ENCODE results near the gene GFER. TPM values are rescaled to one million over a fixed set of nuclear protein-coding genes. Genes with fewer than 3 reads are reported as not detected.
"Not testable (repeated sequence)": the region's sequence is repeated elsewhere in the genome, so short reads cannot be mapped to it uniquely, and the experiment has no call there.

Gene GFER
- total and polyA plus RNA-seq, 4 experiments from 2014 or later: 19.6 to 35.7 (median 27.4) TPM

DNA sequence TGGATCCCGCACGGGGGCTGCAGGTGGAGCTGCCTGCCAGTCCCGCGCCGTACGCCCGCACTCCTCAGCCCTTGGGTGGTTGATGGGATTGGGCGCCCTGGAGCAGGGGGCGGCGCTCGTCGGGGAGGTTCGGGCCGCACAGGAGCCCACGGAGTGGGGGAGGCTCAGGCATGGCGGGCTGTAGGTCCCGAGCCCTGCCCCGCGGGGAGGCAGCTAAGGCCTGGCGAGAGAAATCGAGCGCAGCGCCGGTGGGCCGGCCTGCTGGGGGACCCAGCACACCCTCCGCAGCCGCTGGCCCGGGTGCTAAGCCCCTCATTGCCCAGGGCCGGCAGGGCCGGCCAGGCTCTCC is 25.9 kb upstream of the GFER start:
- not testable (repeated sequence) for H3K9me3 Mint-ChIP-seq; H3K27me3 ChIP-seq (ENCODE audit: insufficient read depth, low read length); H3K4me3 ChIP-seq (ENCODE audit: low read length in 2 of 2); H3K27ac Mint-ChIP-seq; H3K27ac ChIP-seq (ENCODE audit: low read depth, low read length); H3K27me3 Mint-ChIP-seq; H3K4me3 Mint-ChIP-seq; H3K9me3 ChIP-seq (ENCODE audit: control insufficient read depth in 1 of 2, low read length in 2 of 2)
- Mint-ChIP-seq H3K36me3 (peaks cover 11 to 26% of the 10 kb centered on the region in 2 donors), H3K4me1 (peaks cover 19 to 41% (median 30%) of the 10 kb centered on the region in 4 donors)
- ChIA-PET POLR2A (ENCODE audit: partially characterized antibody) (interaction anchor here (1.7 to 4.8 kb wide), 2 partner anchors 13 to 15 kb away, joined by 9 to 84 read pairs; partner anchors contain the start of genes MSRB1 and TBL3), CTCF (ENCODE audit: partially characterized antibody) (interaction anchor here (0.8 to 1.6 kb wide), 3 partner anchors 12 to 46 kb away, joined by 3 to 4 read pairs (median 3); no protein-coding TSS in a partner anchor)
- peak in 1 of 5 donors; percentile 27 for DNase-seq
- Histone ChIP-seq H3K4me1 (ENCODE audit: insufficient read depth, low read length) (peaks cover 38% of the 10 kb centered on the region), H3K36me3 (ENCODE audit: insufficient read depth, low read length) (peaks cover 14% of the 10 kb centered on the region)
- intact Hi-C loops (cut with micrococcal nuclease): loop anchor here (2.0 kb wide), 1 partner anchor 183 kb away; no protein-coding TSS in a partner anchor

DNA sequence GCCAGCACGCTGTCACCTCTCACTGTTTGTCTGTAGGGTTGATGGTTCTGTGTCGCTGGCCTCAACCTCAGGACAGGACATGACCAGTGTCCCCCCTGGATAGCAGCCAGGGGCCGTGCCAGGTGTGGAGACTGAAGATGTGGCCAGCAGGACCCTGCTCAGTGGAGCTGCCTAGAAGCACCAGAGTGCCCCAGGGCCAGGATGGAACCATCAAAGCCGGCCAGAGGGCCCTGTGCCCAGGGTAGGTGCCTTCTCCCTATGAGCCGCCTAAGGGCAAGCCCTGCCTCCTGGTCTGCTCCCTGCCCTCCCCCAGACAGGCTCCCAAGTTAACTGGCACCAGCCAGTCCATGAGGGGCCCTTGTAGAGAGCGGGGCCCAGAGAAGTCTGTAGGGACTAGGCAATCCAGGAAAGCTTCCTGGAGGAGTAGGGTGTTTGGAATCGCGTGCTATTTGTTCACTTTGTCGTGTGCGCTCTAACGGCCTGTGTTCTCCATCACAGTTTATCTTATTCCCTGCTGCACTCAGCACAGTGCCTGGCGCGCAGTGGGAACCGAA is 25.2 kb upstream of the GFER start:
- Mint-ChIP-seq H3K9me3 (peaks cover 0 to 3% (median 0%) of the 10 kb centered on the region in 8 donors), H3K27me3 (no peaks in the 10 kb centered on the region), H3K36me3 (peaks cover 17 to 33% of the 10 kb centered on the region in 2 donors), H3K27ac (peak overlapping the region in 4 of 7 donors; percentile 59 to 99 (median 78)), H3K4me3 (peak overlapping the region; percentile 69 to 94 (median 92)), H3K4me1 (peaks cover 23 to 48% (median 36%) of the 10 kb centered on the region in 4 donors)
- peak in 1 of 5 donors; percentile 8 for DNase-seq
- H3K27ac ChIP-seq (ENCODE audit: low read depth, low read length): peak overlapping the region; percentile 78
- H3K27me3 ChIP-seq (ENCODE audit: insufficient read depth, low read length): no peaks in the 10 kb centered on the region
- peaks cover 17% of the 10 kb centered on the region for H3K36me3 ChIP-seq (ENCODE audit: insufficient read depth, low read length)
- H3K4me1 ChIP-seq (ENCODE audit: insufficient read depth, low read length): peaks cover 44% of the 10 kb centered on the region
- H3K4me3 ChIP-seq (ENCODE audit: low read length in 2 of 2): peak overlapping the region; percentile 69 to 89
- H3K9me3 ChIP-seq (ENCODE audit: control insufficient read depth in 1 of 2, low read length in 2 of 2): no peaks in the 10 kb centered on the region
- intact Hi-C loops (cut with micrococcal nuclease): loop anchor here (1.0 to 2.0 kb wide), 6 partner anchors 13 to 195 kb away; partner anchors contain the start of genes GFER and MSRB1
- ChIA-PET POLR2A (ENCODE audit: partially characterized antibody) (interaction anchor here (1.7 to 8.8 kb wide), 4 partner anchors 12 to 32 kb away, joined by 9 to 99 read pairs (median 52); partner anchors contain the start of genes GFER, MSRB1, NOXO1 and SYNGR3), CTCF (ENCODE audit: partially characterized antibody) (interaction anchor here (2.6 to 3.3 kb wide), 2 partner anchors 12 to 182 kb away, joined by 10 to 18 read pairs; partner anchors contain the start of gene TBL3)

DNA sequence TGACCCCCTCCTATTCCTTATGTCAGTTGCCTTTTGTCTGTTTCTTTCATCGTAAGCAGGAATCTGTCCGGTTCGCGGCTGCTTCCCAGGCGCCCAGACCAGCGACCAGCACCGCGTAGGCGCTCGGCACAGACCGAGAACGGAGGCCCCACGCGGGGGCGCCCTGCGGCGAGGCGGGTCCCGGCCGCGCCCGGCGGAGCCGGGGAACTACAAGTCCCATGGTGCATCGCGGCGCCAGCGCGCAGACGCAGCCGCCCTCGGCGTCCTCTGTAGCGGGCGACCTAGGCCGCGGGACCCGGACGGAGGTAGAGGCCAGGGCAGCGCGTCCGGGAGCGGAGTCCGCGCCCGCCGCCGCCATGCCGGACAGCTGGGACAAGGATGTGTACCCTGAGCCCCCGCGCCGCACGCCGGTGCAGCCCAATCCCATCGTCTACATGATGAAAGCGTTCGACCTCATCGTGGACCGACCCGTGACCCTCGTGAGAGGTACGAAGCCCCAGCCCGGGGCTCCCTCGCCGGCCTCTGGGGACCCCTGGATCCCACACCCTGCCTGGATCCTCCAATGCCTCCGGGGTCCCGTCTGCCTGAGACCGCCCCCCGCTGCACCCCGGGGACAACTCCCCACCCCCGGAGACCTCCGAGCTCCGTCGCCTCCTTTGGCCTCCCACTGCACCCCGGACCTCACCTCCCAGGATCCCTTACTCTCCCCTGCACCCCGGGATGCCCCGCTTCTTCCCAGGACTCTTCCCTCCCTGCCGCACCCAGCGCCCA is 24.5 kb upstream of the GFER start, which contains the start of gene NDUFB10:
Gene NDUFB10, plus strand, starts transcription at position 270 of the 771 bp plus-strand sequence. Its CDS starts 87 bp downstream, at position 357.
- no peaks in the 10 kb centered on the region for H3K27me3 ChIP-seq (ENCODE audit: insufficient read depth, low read length)
- Mint-ChIP-seq H3K27ac (peak within 1 kb of the TSS; percentile 86 to 99 (median 95)), H3K9me3 (peaks cover 0 to 4% (median 0%) of the 10 kb centered on the region in 8 donors), H3K4me1 (peaks cover 26 to 53% (median 40%) of the 10 kb centered on the region in 4 donors), H3K27me3 (no peaks in the 10 kb centered on the region), H3K36me3 (peaks cover 21 to 38% of the 10 kb centered on the region in 2 donors), H3K4me3 (peak within 1 kb of the TSS; percentile 88 to 94 (median 92))
- H3K27ac ChIP-seq (ENCODE audit: low read depth, low read length): peak within 1 kb of the TSS; percentile 78
- ChIA-PET POLR2A (ENCODE audit: partially characterized antibody) (interaction anchor here (1.0 to 9.4 kb wide), 8 partner anchors 11 to 555 kb away, joined by 3 to 99 read pairs (median 14); partner anchors contain the start of genes GFER, MSRB1, NOXO1 and SYNGR3), CTCF (ENCODE audit: partially characterized antibody) (interaction anchor here (2.6 to 3.3 kb wide), 2 partner anchors 12 to 181 kb away, joined by 10 to 18 read pairs; partner anchors contain the start of gene TBL3)
- peaks cover 47% of the 10 kb centered on the region for H3K4me1 ChIP-seq (ENCODE audit: insufficient read depth, low read length)
- peak; percentile 84 to 90 (median 87) for DNase-seq
- intact Hi-C loops (cut with micrococcal nuclease): loop anchor here (1.0 to 2.0 kb wide), 6 partner anchors 12 to 194 kb away; partner anchors contain the start of genes GFER and MSRB1
- H3K9me3 ChIP-seq (ENCODE audit: control insufficient read depth in 1 of 2, low read length in 2 of 2): no peaks in the 10 kb centered on the region
- peaks cover 18% of the 10 kb centered on the region for H3K36me3 ChIP-seq (ENCODE audit: insufficient read depth, low read length)
- peak within 1 kb of the TSS; percentile 69 to 89 for H3K4me3 ChIP-seq (ENCODE audit: low read length in 2 of 2)

DNA sequence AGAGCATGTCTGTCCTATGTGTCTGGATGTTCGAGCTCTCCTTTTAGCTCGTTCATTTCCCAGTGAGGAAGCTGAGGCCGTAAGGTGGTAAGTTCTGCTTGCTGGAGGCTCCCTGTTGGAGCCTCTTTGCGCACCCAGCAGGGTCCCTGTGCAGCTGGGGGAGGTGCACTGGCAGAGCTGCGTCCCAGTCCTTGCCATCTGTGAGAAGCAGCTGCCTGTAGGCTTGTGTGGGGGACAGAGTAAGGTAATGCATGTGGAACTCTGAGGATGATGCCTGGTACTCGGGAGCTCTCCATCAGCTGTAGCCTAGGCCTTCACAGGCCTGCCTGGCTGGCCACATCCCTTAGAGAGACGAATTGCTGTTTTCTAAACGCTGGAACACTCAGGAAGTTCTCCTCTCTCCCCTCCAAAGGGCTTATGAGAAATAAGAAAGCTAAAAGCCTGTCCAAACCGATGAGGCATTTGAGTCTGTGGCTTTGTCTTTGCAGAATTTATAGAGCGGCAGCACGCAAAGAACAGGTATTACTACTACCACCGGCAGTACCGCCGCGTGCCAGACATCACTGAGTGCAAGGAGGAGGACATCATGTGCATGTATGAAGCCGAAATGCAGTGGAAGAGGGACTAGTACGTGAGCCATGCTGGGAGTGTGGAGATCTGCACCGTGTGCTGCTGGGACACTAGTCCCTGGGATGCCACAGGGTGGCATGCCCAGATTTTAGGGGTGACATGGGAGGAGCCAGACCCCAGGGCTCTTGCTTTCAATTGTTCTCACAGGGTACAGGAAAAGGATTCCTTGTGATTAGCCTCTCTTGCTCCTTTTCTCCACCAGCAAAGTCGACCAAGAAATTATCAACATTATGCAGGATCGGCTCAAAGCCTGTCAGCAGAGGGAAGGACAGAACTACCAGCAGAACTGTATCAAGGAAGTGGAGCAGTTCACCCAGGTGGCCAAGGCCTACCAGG is 23.0 kb upstream of the GFER start:
- peak in 4 of 5 donors; percentile 35 to 63 (median 40) for DNase-seq
- intact Hi-C loops (cut with micrococcal nuclease): no loop called here
- Histone ChIP-seq H3K27me3 (ENCODE audit: insufficient read depth, low read length) (no peaks in the 10 kb centered on the region), H3K4me3 (ENCODE audit: low read length in 2 of 2) (peak overlapping the region; percentile 2 to 89), H3K36me3 (ENCODE audit: insufficient read depth, low read length) (peaks cover 18% of the 10 kb centered on the region), H3K4me1 (ENCODE audit: insufficient read depth, low read length) (peaks cover 57% of the 10 kb centered on the region), H3K27ac (ENCODE audit: low read depth, low read length) (peak overlapping the region; percentile 78), H3K9me3 (ENCODE audit: control insufficient read depth in 1 of 2, low read length in 2 of 2) (no peaks in the 10 kb centered on the region)
- peaks cover 30 to 66% (median 47%) of the 10 kb centered on the region in 4 donors for H3K4me1 Mint-ChIP-seq
- peak overlapping the region; percentile 86 to 99 (median 95) for H3K27ac Mint-ChIP-seq
- H3K4me3 Mint-ChIP-seq: peak overlapping the region; percentile 88 to 94 (median 92)
- H3K36me3 Mint-ChIP-seq: peaks cover 21 to 49% of the 10 kb centered on the region in 2 donors
- CTCF ChIA-PET (ENCODE audit: partially characterized antibody): interaction anchor here (1.1 to 3.3 kb wide), 4 partner anchors 10 to 179 kb away, joined by 4 to 18 read pairs (median 8); partner anchors contain the start of gene TBL3
- POLR2A ChIA-PET (ENCODE audit: partially characterized antibody): interaction anchor here (0.6 to 9.4 kb wide), 19 partner anchors 10 to 625 kb away, joined by 3 to 99 read pairs (median 3); partner anchors contain the start of genes AMDHD2, GFER, MSRB1 and NOXO1
- H3K27me3 Mint-ChIP-seq: no peaks in the 10 kb centered on the region
- H3K9me3 Mint-ChIP-seq: peaks cover 0 to 5% (median 0%) of the 10 kb centered on the region in 8 donors

DNA sequence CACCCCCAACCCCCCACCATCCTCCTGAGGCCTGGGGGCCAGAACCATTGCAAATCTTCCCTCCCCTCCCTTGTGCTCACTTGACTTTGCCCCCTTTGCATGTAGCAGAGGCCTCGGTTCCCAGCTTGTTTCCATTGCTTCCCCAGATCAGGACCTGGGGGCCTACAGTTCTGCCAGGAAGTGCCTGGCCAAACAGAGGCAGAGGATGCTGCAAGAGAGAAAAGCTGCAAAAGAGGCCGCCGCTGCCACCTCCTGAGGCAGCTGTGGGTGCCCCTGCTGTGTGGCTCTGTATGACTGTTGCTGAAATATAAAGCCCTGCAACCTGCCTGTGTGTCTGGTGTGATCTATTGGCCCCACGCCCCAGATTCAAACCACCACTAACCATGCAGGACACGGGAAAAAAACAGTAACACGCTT is 22.3 kb upstream of the GFER start:
- Histone ChIP-seq H3K27me3 (ENCODE audit: insufficient read depth, low read length) (no peaks in the 10 kb centered on the region), H3K36me3 (ENCODE audit: insufficient read depth, low read length) (peaks cover 18% of the 10 kb centered on the region), H3K4me1 (ENCODE audit: insufficient read depth, low read length) (peaks cover 57% of the 10 kb centered on the region), H3K27ac (ENCODE audit: low read depth, low read length) (no peak overlapping the region), H3K4me3 (ENCODE audit: low read length in 2 of 2) (no peak overlapping the region), H3K9me3 (ENCODE audit: control insufficient read depth in 1 of 2, low read length in 2 of 2) (no peaks in the 10 kb centered on the region)
- peaks cover 30 to 66% (median 47%) of the 10 kb centered on the region in 4 donors for H3K4me1 Mint-ChIP-seq
- peak overlapping the region in 7 of 8 donors; percentile 3 to 94 (median 52) for H3K4me3 Mint-ChIP-seq
- peaks cover 0 to 5% (median 0%) of the 10 kb centered on the region in 8 donors for H3K9me3 Mint-ChIP-seq
- POLR2A ChIA-PET (ENCODE audit: partially characterized antibody): interaction anchor here (1.0 to 9.4 kb wide), 10 partner anchors 9 to 244 kb away, joined by 3 to 99 read pairs (median 12); partner anchors contain the start of genes GFER, MSRB1, NOXO1 and SYNGR3
- no peaks in the 10 kb centered on the region for H3K27me3 Mint-ChIP-seq
- DNase-seq: peak in 1 of 5 donors; percentile 37
- H3K36me3 Mint-ChIP-seq: peaks cover 21 to 49% of the 10 kb centered on the region in 2 donors
- intact Hi-C loops (cut with micrococcal nuclease): no loop called here
- CTCF ChIA-PET (ENCODE audit: partially characterized antibody): interaction anchor here (1.3 to 3.3 kb wide), 2 partner anchors 9 to 32 kb away, joined by 6 to 18 read pairs; partner anchors contain the start of gene TBL3
- peak overlapping the region in 6 of 7 donors; percentile 22 to 99 (median 66) for H3K27ac Mint-ChIP-seq
